SJCRH30 (cell line): ENCODE data around the gene FNDC5. TPM values are rescaled to one million over a fixed set of nuclear protein-coding genes. Genes with fewer than 3 reads are reported as not detected.

Source experiments
- DNase-seq, 2 experiments: peaks; one replicate each; pipeline ENCODE4 v3.0.0-alpha.2; 2015 to 2020
- H3K27ac ChIP-seq: fragments of 250-450 bp; sonication (Bioruptor Pico); 2 replicates; pipeline ENCODE4 v1.5.1; 2020; ENCODE audit warnings: mild to moderate bottlenecking, moderate library complexity
- H3K27me3 ChIP-seq: fragments of 250-450 bp; sonication (Bioruptor Pico); 2 replicates; pipeline ENCODE4 v1.5.1; 2020; ENCODE audit warnings: mild to moderate bottlenecking, moderate library complexity
- H3K36me3 ChIP-seq: fragments of 250-450 bp; sonication (Bioruptor Pico); 2 replicates; pipeline ENCODE4 v1.5.1; 2020; ENCODE audit warnings: mild to moderate bottlenecking, moderate library complexity
- H3K4me1 ChIP-seq: fragments of 250-450 bp; sonication (Bioruptor Pico); 2 replicates; pipeline ENCODE4 v1.5.1; 2020; ENCODE audit warnings: mild to moderate bottlenecking, moderate library complexity
- H3K4me3 ChIP-seq: fragments of 250-450 bp; sonication (Bioruptor Pico); 2 replicates; pipeline ENCODE4 v1.5.1; 2020; ENCODE audit warnings: mild to moderate bottlenecking, moderate library complexity
- H3K9me3 ChIP-seq: fragments of 250-450 bp; sonication (Bioruptor Pico); replicated peaks from 2 replicates; pipeline ENCODE4 v1.5.1; 2020; ENCODE audit warnings: mild to moderate bottlenecking, moderate library complexity
- total RNA-seq: library from RNA; depleted of rRNA; stranded (reverse); fragments of >200 nt; shearing (Covaris generic); gene quantifications from 2 replicates; pipeline ENCODE4 v1.2.3, GENCODE V29; 2014

Gene FNDC5
- total RNA-seq, 1 experiment from 2014 or later: 72.2 TPM

- Histone ChIP-seq H3K36me3 (no peaks in the 10 kb centered on the region), H3K27me3 (no peaks in the 10 kb centered on the region; the same call in none of the 2 replicates), H3K9me3 (no peaks in the 10 kb centered on the region), H3K4me3 (no peak overlapping the region), H3K27ac (no peak overlapping the region), H3K4me1 (peaks cover 12% of the 10 kb centered on the region)
- peak; percentile 31 to 46 for DNase-seq
Observed at GRCh38 chr1:32881871-32882850, 11.4 kb upstream of the FNDC5 start.

GRCh38 chr1:32881291-32881690 lies 10.6 kb upstream of the FNDC5 start:
- H3K36me3 ChIP-seq: no peaks in the 10 kb centered on the region
- DNase-seq: no peak
- H3K4me1 ChIP-seq: peaks cover 15% of the 10 kb centered on the region
- no peaks in the 10 kb centered on the region; the same call in none of the 2 replicates for H3K27me3 ChIP-seq
- H3K9me3 ChIP-seq: no peaks in the 10 kb centered on the region
- no peak overlapping the region for H3K27ac ChIP-seq
- H3K4me3 ChIP-seq: no peak overlapping the region

GRCh38 chr1:32878637-32879041 lies 7.9 kb upstream of the FNDC5 start:
- Histone ChIP-seq H3K27ac (no peak overlapping the region), H3K4me1 (peaks cover 15% of the 10 kb centered on the region), H3K4me3 (no peak overlapping the region), H3K27me3 (no peaks in the 10 kb centered on the region), H3K36me3 (no peaks in the 10 kb centered on the region), H3K9me3 (no peaks in the 10 kb centered on the region)
- no peak for DNase-seq

GRCh38 chr1:32878183-32878582 lies 7.5 kb upstream of the FNDC5 start:
- Histone ChIP-seq H3K27ac (no peak overlapping the region), H3K9me3 (no peaks in the 10 kb centered on the region), H3K4me3 (no peak overlapping the region), H3K27me3 (no peaks in the 10 kb centered on the region), H3K4me1 (peaks cover 15% of the 10 kb centered on the region), H3K36me3 (no peaks in the 10 kb centered on the region)
- DNase-seq: no peak

GRCh38 chr1:32877211-32878110 lies 6.7 kb upstream of the FNDC5 start:
- Histone ChIP-seq H3K4me3 (no peak overlapping the region), H3K9me3 (no peaks in the 10 kb centered on the region), H3K36me3 (no peaks in the 10 kb centered on the region), H3K4me1 (peaks cover 19% of the 10 kb centered on the region), H3K27ac (no peak overlapping the region), H3K27me3 (no peaks in the 10 kb centered on the region)
- no peak for DNase-seq

- H3K9me3 ChIP-seq: no peaks in the 10 kb centered on the region
- no peak overlapping the region for H3K27ac ChIP-seq
- H3K27me3 ChIP-seq: no peaks in the 10 kb centered on the region
- DNase-seq: peak; percentile 68 to 79
- H3K4me1 ChIP-seq: peaks cover 14% of the 10 kb centered on the region
- no peak overlapping the region for H3K4me3 ChIP-seq
- no peaks in the 10 kb centered on the region for H3K36me3 ChIP-seq
Observed at GRCh38 chr1:32876341-32877210, 5.9 kb upstream of the FNDC5 start.

GRCh38 chr1:32874860-32875752 lies 4.4 kb upstream of the FNDC5 start:
- no peaks in the 10 kb centered on the region for H3K36me3 ChIP-seq
- no peaks in the 10 kb centered on the region for H3K27me3 ChIP-seq
- H3K4me3 ChIP-seq: no peak overlapping the region
- DNase-seq: no peak
- no peaks in the 10 kb centered on the region for H3K9me3 ChIP-seq
- no peak overlapping the region for H3K27ac ChIP-seq
- peaks cover 15% of the 10 kb centered on the region for H3K4me1 ChIP-seq

GRCh38 chr1:32873484-32873883 lies 2.8 kb upstream of the FNDC5 start:
- no peak overlapping the region for H3K27ac ChIP-seq
- H3K27me3 ChIP-seq: no peaks in the 10 kb centered on the region
- no peak for DNase-seq
- peaks cover 21% of the 10 kb centered on the region for H3K4me1 ChIP-seq
- no peaks in the 10 kb centered on the region for H3K9me3 ChIP-seq
- 0 out of 2 replicates have a peak, but pooled peaks cover 2% of the 10 kb centered on the region for H3K36me3 ChIP-seq
- no peak overlapping the region for H3K4me3 ChIP-seq

- no peaks in the 10 kb centered on the region for H3K9me3 ChIP-seq
- no peaks in the 10 kb centered on the region for H3K27me3 ChIP-seq
- H3K27ac ChIP-seq: peak overlapping the region; percentile 62
- DNase-seq: no peak
- peaks cover 16% of the 10 kb centered on the region; the same call in 1 of the 2 replicates for H3K4me1 ChIP-seq
- H3K4me3 ChIP-seq: peak overlapping the region; percentile 74
- peaks cover 10% of the 10 kb centered on the region for H3K36me3 ChIP-seq
Observed at GRCh38 chr1:32872192-32872460, 1.4 kb upstream of the FNDC5 start.

- H3K36me3 ChIP-seq: peaks cover 15% of the 10 kb centered on the region
- DNase-seq: peak; percentile 64 to 76
- no peaks in the 10 kb centered on the region for H3K27me3 ChIP-seq
- peak overlapping the region; percentile 74 for H3K4me3 ChIP-seq
- H3K27ac ChIP-seq: peak overlapping the region; percentile 62
- no peaks in the 10 kb centered on the region for H3K9me3 ChIP-seq
- H3K4me1 ChIP-seq: peaks cover 13% of the 10 kb centered on the region; the same call in 1 of the 2 replicates
Observed at GRCh38 chr1:32871364-32872191, 866 bp upstream of the FNDC5 start.

- Histone ChIP-seq H3K36me3 (peaks cover 28% of the 10 kb centered on the region), H3K4me3 (peak overlapping the region; percentile 61), H3K27me3 (no peaks in the 10 kb centered on the region), H3K27ac (peak overlapping the region; percentile 56), H3K9me3 (no peaks in the 10 kb centered on the region), H3K4me1 (peaks cover 13% of the 10 kb centered on the region; the same call in 1 of the 2 replicates)
- DNase-seq: peak; percentile 76 to 86
Observed at GRCh38 chr1:32869923-32870614, 643 bp downstream of the FNDC5 start.

- peaks cover 32% of the 10 kb centered on the region for H3K36me3 ChIP-seq
- no peaks in the 10 kb centered on the region for H3K27me3 ChIP-seq
- H3K4me1 ChIP-seq: peaks cover 13% of the 10 kb centered on the region; the same call in 1 of the 2 replicates
- H3K27ac ChIP-seq: no peak overlapping the region
- no peak overlapping the region for H3K4me3 ChIP-seq
- no peak for DNase-seq
- no peaks in the 10 kb centered on the region for H3K9me3 ChIP-seq
Observed at GRCh38 chr1:32868806-32869455, 1.8 kb downstream of the FNDC5 start.
